HEK293 (cell line): ENCODE data around the gene ESR2.

Experiments
- CTCF ChIA-PET: fragments of 350-600 bp; formaldehyde crosslinking; extraction: SDS; loops from one replicate; lab custom pipeline; 2021; ENCODE audit warnings: antibody characterized with exemption; lab: Yijun Ruan, JAX
- POLR2A ChIA-PET: fragments of 300-600 bp; formaldehyde crosslinking; extraction: SDS; loops from one replicate; lab custom pipeline; 2020; ENCODE audit warnings: antibody characterized with exemption, inconsistent platforms; lab: Yijun Ruan, JAX
- H3K27ac ChIP-seq: fragments of 200-500 bp; sonication (Bioruptor generic); 2 replicates; pipeline ENCODE4 v1.5.1; 2014; ENCODE audit warnings: low read depth, low read length, control low read depth, inconsistent platforms; ENCODE audit errors: extremely low read depth
- H3K36me3 ChIP-seq, 2 experiments: fragments of 200-500 bp in 1 of 2; sonication (Bioruptor generic) in 1 of 2; 1 replicate in 1 of 2; 2 replicates in 1 of 2; pipeline ENCODE4 v1.5.1; 2014 to 2017; ENCODE audit warnings: inconsistent platforms in 2 of 2, low read length in 2 of 2; ENCODE audit not compliant: control insufficient read depth in 2 of 2, insufficient read depth in 1 of 2
- H3K4me1 ChIP-seq: fragments of 200-500 bp; sonication (Bioruptor generic); 2 replicates; pipeline ENCODE4 v1.5.1; 2014; ENCODE audit warnings: mild to moderate bottlenecking, low read length, inconsistent platforms; ENCODE audit not compliant: control insufficient read depth, insufficient read depth
- H3K4me3 ChIP-seq: 2 replicates; pipeline ENCODE4 v1.5.1; 2011; ENCODE audit warnings: low read depth, mild to moderate bottlenecking, control low read depth, low read length, moderate library complexity
- H3K9me3 ChIP-seq: fragments of 200-500 bp; sonication (Bioruptor generic); 2 replicates; pipeline ENCODE4 v1.5.1; 2014; ENCODE audit warnings: low read depth, low read length, inconsistent platforms; ENCODE audit not compliant: control insufficient read depth, insufficient read depth
- IKZF3 ChIP-seq: fragments of 450-650 bp; IDR thresholded peaks from 2 replicates; pipeline ENCODE4 v1.5.0; 2018; ENCODE audit warnings: missing biosample characterization, mild to moderate bottlenecking, missing genetic modification characterization, moderate library complexity
- KLF16 ChIP-seq: fragments of 450-650 bp; formaldehyde crosslinking; IDR thresholded peaks from 2 replicates; pipeline ENCODE4 v1.5.1; 2017; ENCODE audit warnings: missing biosample characterization, missing genetic modification characterization
- KLF7 ChIP-seq: fragments of 450-650 bp; formaldehyde crosslinking; IDR thresholded peaks from 2 replicates; pipeline ENCODE4 v1.5.1; 2016; ENCODE audit warnings: missing biosample characterization, missing genetic modification characterization, borderline replicate concordance
- MYNN ChIP-seq: fragments of 450-650 bp; formaldehyde crosslinking; IDR thresholded peaks from 2 replicates; pipeline ENCODE4 v1.5.1; 2016; ENCODE audit warnings: missing biosample characterization, missing genetic modification characterization, borderline replicate concordance
- SP3 ChIP-seq: fragments of 450-650 bp; formaldehyde crosslinking; IDR thresholded peaks from 2 replicates; pipeline ENCODE4 v1.5.1; 2016; ENCODE audit warnings: missing biosample characterization, missing genetic modification characterization
- TRIM28 ChIP-seq: IDR thresholded peaks from 2 replicates; pipeline ENCODE4 v1.6.1; 2011; ENCODE audit warnings: low read length, control low read depth, borderline replicate concordance
- WT1 ChIP-seq: fragments of 450-650 bp; formaldehyde crosslinking; IDR thresholded peaks from 2 replicates; pipeline ENCODE4 v1.5.1; 2016; ENCODE audit warnings: missing biosample characterization, missing genetic modification characterization
- ZBTB20 ChIP-seq: fragments of 450-650 bp; formaldehyde crosslinking; IDR thresholded peaks from 2 replicates; pipeline ENCODE4 v1.5.1; 2016; ENCODE audit warnings: missing biosample characterization, missing genetic modification characterization
- ZFP37 ChIP-seq: fragments of 450-650 bp; formaldehyde crosslinking; IDR thresholded peaks from 2 replicates; pipeline ENCODE4 v1.5.1; 2016; ENCODE audit warnings: missing biosample characterization, missing genetic modification characterization
- ZNF16 ChIP-seq: fragments of 450-650 bp; formaldehyde crosslinking; IDR thresholded peaks from 2 replicates; pipeline ENCODE4 v1.5.1; 2016; ENCODE audit warnings: low read depth, missing biosample characterization, missing genetic modification characterization
- ZNF366 ChIP-seq: fragments of 450-650 bp; formaldehyde crosslinking; conservative IDR thresholded peaks from 2 replicates; pipeline ENCODE4 v1.5.1; 2016; ENCODE audit warnings: missing biosample characterization, missing genetic modification characterization
- ZNF394 ChIP-seq: fragments of 450-650 bp; formaldehyde crosslinking; IDR thresholded peaks from 2 replicates; pipeline ENCODE4 v1.5.1; 2016; ENCODE audit warnings: missing biosample characterization, missing genetic modification characterization, mild to moderate bottlenecking, moderate library complexity, borderline replicate concordance
- ZNF404 ChIP-seq: fragments of 450-650 bp; formaldehyde crosslinking; IDR thresholded peaks from 2 replicates; pipeline ENCODE4 v1.5.1; 2017; ENCODE audit warnings: missing biosample characterization, missing genetic modification characterization
- ZNF548 ChIP-seq: fragments of 450-650 bp; formaldehyde crosslinking; IDR thresholded peaks from 2 replicates; pipeline ENCODE4 v1.5.1; 2016; ENCODE audit warnings: missing biosample characterization, missing genetic modification characterization
- ZNF560 ChIP-seq: fragments of 450-650 bp; formaldehyde crosslinking; IDR thresholded peaks from 2 replicates; pipeline ENCODE4 v1.5.1; 2017; ENCODE audit warnings: missing biosample characterization, missing genetic modification characterization, borderline replicate concordance
- ZNF585B ChIP-seq: fragments of 450-650 bp; formaldehyde crosslinking; IDR thresholded peaks from 2 replicates; pipeline ENCODE4 v1.5.1; 2016; ENCODE audit warnings: missing biosample characterization, missing genetic modification characterization
- ZNF621 ChIP-seq: fragments of 450-650 bp; formaldehyde crosslinking; IDR thresholded peaks from 2 replicates; pipeline ENCODE4 v1.5.1; 2017; ENCODE audit warnings: missing biosample characterization, missing genetic modification characterization
- ZNF664 ChIP-seq: fragments of 450-650 bp; formaldehyde crosslinking; IDR thresholded peaks from 2 replicates; pipeline ENCODE4 v1.5.1; 2016; ENCODE audit warnings: missing biosample characterization, missing genetic modification characterization
- ZNF670 ChIP-seq: fragments of 450-650 bp; formaldehyde crosslinking; IDR thresholded peaks from 2 replicates; pipeline ENCODE4 v1.5.1; 2016; ENCODE audit warnings: missing biosample characterization, missing genetic modification characterization, low read depth
- ZNF701 ChIP-seq: fragments of 450-650 bp; formaldehyde crosslinking; IDR thresholded peaks from 2 replicates; pipeline ENCODE4 v1.5.1; 2016; ENCODE audit warnings: missing biosample characterization, missing genetic modification characterization
- TF ChIP-seq, protein P1 (sequence below): fragments of 450-650 bp; formaldehyde crosslinking; IDR thresholded peaks from 2 replicates; pipeline ENCODE4; 2016; ENCODE audit warnings: missing biosample characterization, missing genetic modification characterization
- TF ChIP-seq, protein P2 (sequence below): fragments of 450-650 bp; formaldehyde crosslinking; IDR thresholded peaks from 2 replicates; pipeline ENCODE4 v1.5.1; 2016; ENCODE audit warnings: missing biosample characterization, missing genetic modification characterization
- TF ChIP-seq, protein P3 (sequence below): fragments of 450-650 bp; formaldehyde crosslinking; IDR thresholded peaks from 2 replicates; pipeline ENCODE4 v1.5.1; 2016; ENCODE audit warnings: missing biosample characterization, missing genetic modification characterization
- TF ChIP-seq, protein P4 (sequence below): fragments of 450-650 bp; formaldehyde crosslinking; IDR thresholded peaks from 2 replicates; pipeline ENCODE4 v1.5.1; 2017; ENCODE audit warnings: missing biosample characterization, missing genetic modification characterization
- TF ChIP-seq, protein P5 (sequence below): fragments of 450-650 bp; formaldehyde crosslinking; IDR thresholded peaks from 2 replicates; pipeline ENCODE4 v1.5.1; 2016; ENCODE audit warnings: missing biosample characterization, missing genetic modification characterization
- TF ChIP-seq, protein P6 (sequence below): fragments of 450-650 bp; formaldehyde crosslinking; IDR thresholded peaks from 2 replicates; pipeline ENCODE4 v1.5.1; 2016; ENCODE audit warnings: missing biosample characterization, missing genetic modification characterization

ESR2 gene

DNA sequence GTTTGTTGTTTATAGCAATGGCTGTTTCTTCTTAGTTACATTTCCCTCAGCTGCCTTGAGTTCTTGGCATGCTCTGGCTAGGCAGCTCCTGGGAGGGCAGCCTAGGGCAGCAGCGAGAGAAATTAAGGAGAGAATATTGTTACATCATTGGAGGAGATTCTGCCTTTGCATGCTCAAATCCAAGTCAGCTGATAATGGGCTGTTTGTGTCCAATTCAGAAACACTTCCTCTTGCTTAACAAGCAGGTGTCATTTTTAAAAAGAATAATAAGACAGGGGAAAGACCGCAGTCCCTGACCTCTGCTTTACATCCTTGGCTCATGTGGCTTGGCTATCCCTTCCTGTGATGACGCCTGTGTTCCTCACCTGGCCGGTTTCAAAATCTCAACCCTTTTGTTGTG lies 76.9 kb downstream of the ESR2 start (continued):
- TF ChIP-seq, protein P1, sequence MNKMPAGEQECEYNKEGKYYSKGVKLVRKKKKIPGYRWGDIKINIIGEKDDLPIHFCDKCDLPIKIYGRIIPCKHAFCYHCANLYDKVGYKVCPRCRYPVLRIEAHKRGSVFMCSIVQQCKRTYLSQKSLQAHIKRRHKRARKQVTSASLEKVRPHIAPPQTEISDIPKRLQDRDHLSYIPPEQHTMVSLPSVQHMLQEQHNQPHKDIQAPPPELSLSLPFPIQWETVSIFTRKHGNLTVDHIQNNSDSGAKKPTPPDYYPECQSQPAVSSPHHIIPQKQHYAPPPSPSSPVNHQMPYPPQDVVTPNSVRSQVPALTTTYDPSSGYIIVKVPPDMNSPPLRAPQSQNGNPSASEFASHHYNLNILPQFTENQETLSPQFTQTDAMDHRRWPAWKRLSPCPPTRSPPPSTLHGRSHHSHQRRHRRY (tag by site-specific recombination), result no peak
- no peak for TF ChIP-seq ZBTB20 (tag by site-specific recombination)

DNA sequence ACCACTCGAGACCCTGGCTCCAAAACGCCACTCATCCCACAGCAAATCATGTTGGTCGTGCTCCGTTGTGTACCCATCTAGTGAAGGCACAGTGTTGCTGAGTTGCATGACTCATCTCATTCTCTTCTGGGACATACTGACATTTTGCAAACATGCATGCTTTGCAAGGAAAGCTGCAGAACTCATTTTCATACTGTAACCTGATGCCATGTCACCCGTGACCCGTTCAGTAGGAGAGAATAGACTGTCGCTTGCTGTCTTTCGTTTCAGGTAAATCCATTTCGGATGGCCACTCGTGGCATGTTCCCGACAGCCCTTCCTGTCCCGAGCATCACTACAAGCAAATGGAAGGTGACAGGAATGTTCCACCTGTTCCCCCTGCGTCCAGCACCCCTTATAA lies 78.2 kb downstream of the ESR2 start:
- Histone ChIP-seq H3K4me3 (no peak overlapping the region), H3K36me3 (peaks cover 0 to 83% of the 10 kb centered on the region in 2 experiments; a peak in 2 of 3 replicates), H3K27ac (no peak overlapping the region), H3K4me1 (no peaks in the 10 kb centered on the region), H3K9me3 (no peaks in the 10 kb centered on the region)
- no peak for TF ChIP-seq ZNF548 (tag by site-specific recombination)
- TF ChIP-seq ZNF585B, result no peak
- TF ChIP-seq, protein P2, sequence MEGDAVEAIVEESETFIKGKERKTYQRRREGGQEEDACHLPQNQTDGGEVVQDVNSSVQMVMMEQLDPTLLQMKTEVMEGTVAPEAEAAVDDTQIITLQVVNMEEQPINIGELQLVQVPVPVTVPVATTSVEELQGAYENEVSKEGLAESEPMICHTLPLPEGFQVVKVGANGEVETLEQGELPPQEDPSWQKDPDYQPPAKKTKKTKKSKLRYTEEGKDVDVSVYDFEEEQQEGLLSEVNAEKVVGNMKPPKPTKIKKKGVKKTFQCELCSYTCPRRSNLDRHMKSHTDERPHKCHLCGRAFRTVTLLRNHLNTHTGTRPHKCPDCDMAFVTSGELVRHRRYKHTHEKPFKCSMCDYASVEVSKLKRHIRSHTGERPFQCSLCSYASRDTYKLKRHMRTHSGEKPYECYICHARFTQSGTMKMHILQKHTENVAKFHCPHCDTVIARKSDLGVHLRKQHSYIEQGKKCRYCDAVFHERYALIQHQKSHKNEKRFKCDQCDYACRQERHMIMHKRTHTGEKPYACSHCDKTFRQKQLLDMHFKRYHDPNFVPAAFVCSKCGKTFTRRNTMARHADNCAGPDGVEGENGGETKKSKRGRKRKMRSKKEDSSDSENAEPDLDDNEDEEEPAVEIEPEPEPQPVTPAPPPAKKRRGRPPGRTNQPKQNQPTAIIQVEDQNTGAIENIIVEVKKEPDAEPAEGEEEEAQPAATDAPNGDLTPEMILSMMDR, result no peak
- TF ChIP-seq IKZF3 (tag by site-specific recombination), result no peak
- TF ChIP-seq, protein P3, sequence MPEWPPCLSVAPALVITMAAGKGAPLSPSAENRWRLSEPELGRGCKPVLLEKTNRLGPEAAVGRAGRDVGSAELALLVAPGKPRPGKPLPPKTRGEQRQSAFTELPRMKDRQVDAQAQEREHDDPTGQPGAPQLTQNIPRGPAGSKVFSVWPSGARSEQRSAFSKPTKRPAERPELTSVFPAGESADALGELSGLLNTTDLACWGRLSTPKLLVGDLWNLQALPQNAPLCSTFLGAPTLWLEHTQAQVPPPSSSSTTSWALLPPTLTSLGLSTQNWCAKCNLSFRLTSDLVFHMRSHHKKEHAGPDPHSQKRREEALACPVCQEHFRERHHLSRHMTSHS (tag by site-specific recombination), result no peak
- TF ChIP-seq ZNF621 (tag by site-specific recombination), result no peak
- no peak for TF ChIP-seq ZNF560 (tag by site-specific recombination)
- TF ChIP-seq ZNF16 (tag by site-specific recombination), result no peak
- TF ChIP-seq, protein P4, sequence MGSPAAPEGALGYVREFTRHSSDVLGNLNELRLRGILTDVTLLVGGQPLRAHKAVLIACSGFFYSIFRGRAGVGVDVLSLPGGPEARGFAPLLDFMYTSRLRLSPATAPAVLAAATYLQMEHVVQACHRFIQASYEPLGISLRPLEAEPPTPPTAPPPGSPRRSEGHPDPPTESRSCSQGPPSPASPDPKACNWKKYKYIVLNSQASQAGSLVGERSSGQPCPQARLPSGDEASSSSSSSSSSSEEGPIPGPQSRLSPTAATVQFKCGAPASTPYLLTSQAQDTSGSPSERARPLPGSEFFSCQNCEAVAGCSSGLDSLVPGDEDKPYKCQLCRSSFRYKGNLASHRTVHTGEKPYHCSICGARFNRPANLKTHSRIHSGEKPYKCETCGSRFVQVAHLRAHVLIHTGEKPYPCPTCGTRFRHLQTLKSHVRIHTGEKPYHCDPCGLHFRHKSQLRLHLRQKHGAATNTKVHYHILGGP (tag by site-specific recombination), result no peak
- ChIA-PET POLR2A (no interaction called here), CTCF (no interaction called here)

DNA sequence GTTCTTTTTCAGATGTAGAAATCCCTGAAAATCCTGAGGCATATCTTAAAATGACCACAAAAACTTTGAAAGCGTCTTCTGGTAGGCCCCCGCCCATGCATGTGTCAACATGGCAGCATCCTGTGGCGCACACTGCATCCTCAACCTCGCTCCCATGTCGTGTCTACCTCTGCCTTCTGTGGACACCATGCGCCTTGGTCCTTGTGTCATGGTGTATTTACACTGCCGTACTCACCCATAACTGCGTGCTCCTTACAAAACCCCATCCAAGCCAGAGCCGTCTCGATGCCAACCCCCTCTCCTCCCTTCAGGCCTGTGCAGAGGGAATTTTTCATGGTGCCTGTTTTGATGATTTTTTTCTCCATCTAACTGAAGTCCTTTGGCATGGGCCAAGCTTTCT lies 78.9 kb downstream of the ESR2 start:
- POLR2A ChIA-PET, result no interaction called here

More for the DNA sequence above, 78.9 kb downstream of the ESR2 start:
- Histone ChIP-seq H3K9me3 (no peaks in the 10 kb centered on the region), H3K27ac (no peak overlapping the region), H3K4me1 (no peaks in the 10 kb centered on the region), H3K4me3 (no peak overlapping the region), H3K36me3 (peaks cover 0 to 80% of the 10 kb centered on the region in 2 experiments; a peak in 2 of 3 replicates)
- CTCF ChIA-PET, result no interaction called here
- TF ChIP-seq, protein P5, sequence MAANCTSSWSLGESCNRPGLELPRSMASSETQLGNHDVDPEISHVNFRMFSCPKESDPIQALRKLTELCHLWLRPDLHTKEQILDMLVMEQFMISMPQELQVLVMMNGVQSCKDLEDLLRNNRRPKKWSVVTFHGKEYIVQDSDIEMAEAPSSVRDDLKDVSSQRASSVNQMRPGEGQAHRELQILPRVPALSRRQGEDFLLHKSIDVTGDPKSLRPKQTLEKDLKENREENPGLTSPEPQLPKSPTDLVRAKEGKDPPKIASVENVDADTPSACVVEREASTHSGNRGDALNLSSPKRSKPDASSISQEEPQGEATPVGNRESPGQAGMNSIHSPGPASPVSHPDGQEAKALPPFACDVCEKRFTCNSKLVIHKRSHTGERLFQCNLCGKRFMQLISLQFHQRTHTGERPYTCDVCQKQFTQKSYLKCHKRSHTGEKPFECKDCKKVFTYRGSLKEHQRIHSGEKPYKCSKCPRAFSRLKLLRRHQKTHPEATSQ (tag by site-specific recombination), result no peak
- TF ChIP-seq ZNF701 (tag by site-specific recombination) (no peak), KLF7 (tag by site-specific recombination) (no peak), ZNF404 (tag by site-specific recombination) (no peak), ZFP37 (tag by site-specific recombination) (no peak), WT1 (no peak), ZNF394 (tag by site-specific recombination) (no peak), KLF16 (tag by site-specific recombination) (no peak), ZNF366 (no peak), SP3 (tag by site-specific recombination) (no peak), ZNF664 (tag by site-specific recombination) (no peak), TRIM28 (no peak), ZNF670 (tag by site-specific recombination) (no peak), MYNN (tag by site-specific recombination) (no peak)
- TF ChIP-seq, protein P6, sequence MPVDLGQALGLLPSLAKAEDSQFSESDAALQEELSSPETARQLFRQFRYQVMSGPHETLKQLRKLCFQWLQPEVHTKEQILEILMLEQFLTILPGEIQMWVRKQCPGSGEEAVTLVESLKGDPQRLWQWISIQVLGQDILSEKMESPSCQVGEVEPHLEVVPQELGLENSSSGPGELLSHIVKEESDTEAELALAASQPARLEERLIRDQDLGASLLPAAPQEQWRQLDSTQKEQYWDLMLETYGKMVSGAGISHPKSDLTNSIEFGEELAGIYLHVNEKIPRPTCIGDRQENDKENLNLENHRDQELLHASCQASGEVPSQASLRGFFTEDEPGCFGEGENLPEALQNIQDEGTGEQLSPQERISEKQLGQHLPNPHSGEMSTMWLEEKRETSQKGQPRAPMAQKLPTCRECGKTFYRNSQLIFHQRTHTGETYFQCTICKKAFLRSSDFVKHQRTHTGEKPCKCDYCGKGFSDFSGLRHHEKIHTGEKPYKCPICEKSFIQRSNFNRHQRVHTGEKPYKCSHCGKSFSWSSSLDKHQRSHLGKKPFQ (tag by site-specific recombination), result no peak
